ENCODE measurements around the gene FAM240B. TPM values are rescaled to one million over a fixed set of nuclear protein-coding genes. Genes with fewer than 3 reads are reported as not detected.

The FAM240B gene
- not detected in 5 replicates for total RNA-seq (2022; extraction: Qiagen RNA extraction)

GRCh38 chr9:38720083-38720745, at the start of gene FAM240B:
Gene FAM240B (minus strand): TSS chr9:38720133. CDS start chr9:38703999, 16,134 bp downstream.

Other genes starting within 250 kb of the FAM240B start
- 5.5 to 13.7 TPM (median 10.0 TPM) in 5 replicates for gene ANKRD18A, start 99.5 kb downstream of the FAM240B start, total RNA-seq (2022; extraction: Qiagen RNA extraction)